Vagina (tissue), 2 donors: ENCODE data around the gene RHNO1. TPM values are rescaled to one million over a fixed set of nuclear protein-coding genes. Genes with fewer than 3 reads are reported as not detected.

Experiments used
- DNase-seq, 2 donors: peaks; one replicate each; pipeline ENCODE4 v3.0.0-alpha.2; 2017; ENCODE audit errors: extremely low spot score in 2 of 2
- H3K27ac ChIP-seq: fragments of 200-600 bp; sonication (generic); one replicate; pipeline ENCODE4 v1.5.1; 2019
- H3K27me3 ChIP-seq: fragments of 200-600 bp; sonication (generic); one replicate; pipeline ENCODE4 v1.5.1; 2019
- H3K36me3 ChIP-seq, 2 donors: fragments of 200-600 bp; sonication (generic); one replicate each; pipeline ENCODE4 v1.5.1; 2017 to 2019
- H3K4me1 ChIP-seq: fragments of 200-600 bp; sonication (generic); one replicate; pipeline ENCODE4 v1.5.1; 2019
- H3K4me3 ChIP-seq, 2 donors: fragments of 200-600 bp; sonication (generic); 1 replicate in 1 of 2; 2 replicates in 1 of 2; pipeline ENCODE4 v1.5.1; 2016 to 2019
- H3K9me3 ChIP-seq: fragments of 200-600 bp; sonication (generic); one replicate; pipeline ENCODE4 v1.5.1; 2019
- POLR2A ChIP-seq, 2 donors: fragments of 450-650 bp; IDR thresholded peaks; one replicate each; pipeline ENCODE4 v1.6.1; 2017; ENCODE audit warnings: antibody characterized with exemption in 2 of 2, mild to moderate bottlenecking in 2 of 2, moderate library complexity in 2 of 2
- POLR2AphosphoS5 ChIP-seq, 2 donors: sonication (generic); formaldehyde crosslinking; IDR thresholded peaks; one replicate each; pipeline ENCODE4 v1.9.0; 2017; ENCODE audit warnings: antibody characterized with exemption in 2 of 2, mild to moderate bottlenecking in 2 of 2, low read depth in 1 of 2; ENCODE audit not compliant: insufficient read depth in 1 of 2
- intact Hi-C: fragments of 100-400 bp; cut with DNase I; formaldehyde crosslinking; loops from one replicate; pipeline ENCODE4 v1.15.1; 2023
- total RNA-seq: library from RNA; depleted of rRNA; stranded (reverse); fragments of >200 nt; gene quantifications from one replicate; pipeline ENCODE4 v1.2.3, GENCODE V29; 2016
- TF ChIP-seq, protein P1 (sequence below), 3 experiments: fragments of 450-650 bp in 2 of 3; fragments of 200-600 bp in 1 of 3; sonication (generic) in 1 of 3; IDR thresholded peaks; one replicate each; pipeline ENCODE4 v1.5.1; 2017 to 2019; ENCODE audit warnings: antibody characterized with exemption in 3 of 3, mild to moderate bottlenecking in 2 of 3, moderate library complexity in 2 of 3

Gene RHNO1
- total RNA-seq, 1 donor from 2014 or later = 13.8 TPM

DNA sequence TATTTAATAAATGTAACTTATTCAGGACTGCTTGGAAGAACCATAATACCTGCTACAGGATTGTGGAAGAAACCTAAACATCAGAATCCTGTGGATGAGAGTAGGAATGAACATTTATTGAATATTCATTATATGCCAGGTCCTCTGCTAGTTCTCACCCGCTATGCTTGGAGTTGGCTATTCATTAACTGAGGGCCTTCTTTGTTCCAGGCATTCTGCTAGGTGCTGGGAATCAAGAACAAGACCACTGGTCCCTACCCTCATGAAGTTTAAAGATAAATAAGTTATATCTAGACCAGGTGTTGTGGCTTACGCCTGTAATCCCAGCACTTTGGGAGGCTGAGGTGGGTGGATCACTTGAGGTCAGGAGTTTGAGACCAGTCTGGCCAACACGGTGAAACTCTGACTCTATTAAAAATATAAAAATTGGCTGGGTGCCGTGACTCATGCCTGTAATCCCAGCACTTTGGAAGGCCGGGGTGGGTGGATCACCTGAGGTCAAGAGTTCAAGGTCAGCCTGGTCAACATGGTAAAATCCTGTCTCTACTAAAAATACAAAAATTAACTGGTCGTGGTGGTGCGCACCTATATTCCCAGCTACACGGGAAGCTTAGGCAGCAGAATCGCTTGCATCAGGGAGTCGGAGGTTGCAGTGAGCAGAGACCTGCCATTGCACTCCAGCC is 9.9 kb downstream of the RHNO1 start:
- Histone ChIP-seq H3K4me3 (no peak overlapping the region), H3K27me3 (no peaks in the 10 kb centered on the region), H3K4me1 (peaks cover 15% of the 10 kb centered on the region), H3K36me3 (no peaks in the 10 kb centered on the region), H3K9me3 (no peaks in the 10 kb centered on the region), H3K27ac (no peak overlapping the region)
- no peak for DNase-seq
- TF ChIP-seq, protein P1, sequence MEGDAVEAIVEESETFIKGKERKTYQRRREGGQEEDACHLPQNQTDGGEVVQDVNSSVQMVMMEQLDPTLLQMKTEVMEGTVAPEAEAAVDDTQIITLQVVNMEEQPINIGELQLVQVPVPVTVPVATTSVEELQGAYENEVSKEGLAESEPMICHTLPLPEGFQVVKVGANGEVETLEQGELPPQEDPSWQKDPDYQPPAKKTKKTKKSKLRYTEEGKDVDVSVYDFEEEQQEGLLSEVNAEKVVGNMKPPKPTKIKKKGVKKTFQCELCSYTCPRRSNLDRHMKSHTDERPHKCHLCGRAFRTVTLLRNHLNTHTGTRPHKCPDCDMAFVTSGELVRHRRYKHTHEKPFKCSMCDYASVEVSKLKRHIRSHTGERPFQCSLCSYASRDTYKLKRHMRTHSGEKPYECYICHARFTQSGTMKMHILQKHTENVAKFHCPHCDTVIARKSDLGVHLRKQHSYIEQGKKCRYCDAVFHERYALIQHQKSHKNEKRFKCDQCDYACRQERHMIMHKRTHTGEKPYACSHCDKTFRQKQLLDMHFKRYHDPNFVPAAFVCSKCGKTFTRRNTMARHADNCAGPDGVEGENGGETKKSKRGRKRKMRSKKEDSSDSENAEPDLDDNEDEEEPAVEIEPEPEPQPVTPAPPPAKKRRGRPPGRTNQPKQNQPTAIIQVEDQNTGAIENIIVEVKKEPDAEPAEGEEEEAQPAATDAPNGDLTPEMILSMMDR (IDR thresholded peaks at IDR 0.05) = no peak
- TF ChIP-seq POLR2A (IDR thresholded peaks at IDR 0.05) = no peak
- TF ChIP-seq POLR2AphosphoS5 (IDR thresholded peaks at IDR 0.05; ENCODE audit: insufficient read depth in 1 of 2, low read depth in 1 of 2) = no peak
- intact Hi-C loops = no loop called here

DNA sequence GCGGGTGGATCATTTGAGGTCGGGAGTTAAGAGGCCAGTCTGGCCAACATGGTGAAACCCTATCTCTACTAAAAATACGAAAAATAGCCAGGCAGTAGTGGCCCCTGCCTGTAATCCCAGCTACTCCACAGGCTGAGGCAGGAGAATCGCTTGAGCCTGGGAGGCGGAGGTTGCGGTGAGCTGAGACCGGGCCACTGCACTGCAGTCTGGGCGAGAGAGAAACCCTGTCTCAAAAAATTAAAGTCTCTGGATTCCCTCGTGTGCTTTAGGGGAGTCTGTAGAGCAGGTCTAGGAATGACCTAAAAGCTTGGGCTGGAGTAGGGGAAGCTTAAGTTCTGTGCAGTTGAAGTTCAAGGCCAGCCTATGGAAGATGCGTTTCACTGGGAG is 13.0 kb downstream of the RHNO1 start:
- Histone ChIP-seq H3K4me3 (peak overlapping the region; percentile 73 to 97), H3K27ac (peak overlapping the region; percentile 97), H3K36me3 (no peaks in the 10 kb centered on the region), H3K27me3 (no peaks in the 10 kb centered on the region), H3K9me3 (no peaks in the 10 kb centered on the region), H3K4me1 (peaks cover 39% of the 10 kb centered on the region)
- TF ChIP-seq, protein P1 (IDR thresholded peaks at IDR 0.05) = no peak
- no peak for TF ChIP-seq POLR2AphosphoS5 (IDR thresholded peaks at IDR 0.05; ENCODE audit: insufficient read depth in 1 of 2, low read depth in 1 of 2)
- intact Hi-C loops = no loop called here
- no peak for DNase-seq

DNA sequence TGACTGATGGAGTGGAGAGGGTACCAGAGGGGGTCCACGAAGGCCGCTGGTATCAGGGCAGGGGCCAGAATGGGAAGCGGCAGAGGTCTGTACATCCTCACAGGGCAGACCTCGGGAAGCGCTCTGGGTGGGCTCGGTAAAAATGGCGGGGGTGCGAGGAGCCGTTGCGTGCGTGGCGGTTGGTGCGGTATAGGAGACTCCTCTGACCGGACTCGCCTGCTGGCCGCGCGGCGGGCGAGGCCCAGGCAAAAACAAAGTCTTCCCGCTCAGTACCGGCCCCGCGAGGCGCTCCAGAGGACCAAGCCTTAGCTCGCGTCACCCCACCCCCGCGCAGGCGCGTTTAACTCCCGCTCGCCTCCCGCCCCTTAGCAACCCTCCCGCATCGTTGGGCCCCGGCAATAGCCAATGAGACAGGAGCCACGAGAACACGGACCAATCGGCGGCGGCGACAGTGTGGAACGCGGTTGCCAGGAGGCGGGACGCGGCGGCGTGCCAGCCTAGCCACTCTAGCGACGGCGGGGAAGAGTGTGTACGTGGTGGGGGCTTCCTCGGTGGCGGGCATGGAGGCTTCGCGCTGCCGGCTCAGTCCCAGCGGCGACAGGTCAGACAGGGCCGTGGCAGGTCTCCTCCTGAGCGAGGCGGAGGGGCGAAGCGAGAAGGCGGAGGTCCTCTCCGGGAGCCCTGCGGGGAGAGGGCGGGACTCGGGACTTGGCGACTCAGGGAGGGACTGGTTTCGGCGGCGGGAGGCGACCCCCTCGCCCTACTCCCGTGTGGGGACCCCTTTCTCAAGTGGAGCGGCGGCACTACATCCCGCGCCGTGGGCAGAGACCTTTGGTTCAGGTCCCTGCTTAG is 13.6 kb downstream of the RHNO1 start, which contains the start of gene TULP3:
TULP3 (plus strand) TSS at position 504 of the 852 bp plus-strand sequence; CDS start at position 561, 57 bp downstream.
- H3K36me3 ChIP-seq = no peaks in the 10 kb centered on the region
- TF ChIP-seq POLR2A (IDR thresholded peaks at IDR 0.05) (peak in 1 of 2 donors; percentile 93), POLR2AphosphoS5 (IDR thresholded peaks at IDR 0.05; ENCODE audit: insufficient read depth in 1 of 2, low read depth in 1 of 2) (peak; percentile 86 to 99)
- TF ChIP-seq, protein P1 (IDR thresholded peaks at IDR 0.05) = no peak
- intact Hi-C loops = no loop called here

DNA sequence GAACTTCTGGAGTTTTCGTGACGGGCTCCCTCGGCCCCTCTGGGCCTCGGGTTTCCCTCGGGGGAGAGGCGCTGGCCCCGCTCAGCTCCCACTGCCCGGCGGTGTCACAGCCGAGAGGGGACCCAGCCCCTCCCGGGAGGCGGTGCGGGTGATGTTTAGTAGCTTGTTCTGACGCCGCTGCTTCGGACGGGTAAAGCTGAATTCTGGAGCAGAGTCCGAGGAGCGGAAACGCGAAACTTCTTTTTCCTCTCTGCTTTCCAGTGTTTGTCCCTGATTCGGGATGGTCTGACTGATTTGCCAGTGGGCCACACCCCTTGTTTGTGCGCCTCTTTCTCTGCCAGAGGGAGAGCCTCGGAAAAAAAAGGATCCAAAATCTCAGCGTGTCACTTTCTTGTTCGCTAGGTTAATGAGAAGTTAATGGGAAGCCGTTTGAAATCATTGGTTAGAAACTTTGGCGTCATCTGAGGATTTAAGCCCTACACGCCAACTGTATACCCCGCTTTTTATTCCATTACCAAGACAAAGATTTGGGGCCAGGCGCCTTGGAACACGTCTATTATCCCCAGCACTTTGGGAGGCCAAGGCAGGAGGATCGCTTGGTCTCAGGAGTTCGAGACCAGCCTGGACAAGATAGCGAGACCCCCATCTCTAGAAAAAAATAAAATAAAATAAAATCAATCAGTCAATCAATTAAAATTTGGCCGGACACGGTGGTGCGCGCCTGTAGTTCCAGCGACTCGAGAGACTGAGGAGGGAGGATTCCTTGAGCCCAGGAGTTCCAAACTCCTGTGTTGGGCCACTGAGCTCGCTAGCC is 14.4 kb downstream of the RHNO1 start:
- Histone ChIP-seq H3K27me3 (no peaks in the 10 kb centered on the region), H3K27ac (peak overlapping the region; percentile 97), H3K36me3 (no peaks in the 10 kb centered on the region), H3K9me3 (no peaks in the 10 kb centered on the region), H3K4me3 (peak overlapping the region; percentile 73 to 97), H3K4me1 (peaks cover 51% of the 10 kb centered on the region)
- intact Hi-C loops = no loop called here
- TF ChIP-seq POLR2A (IDR thresholded peaks at IDR 0.05) = no peak
- TF ChIP-seq POLR2AphosphoS5 (IDR thresholded peaks at IDR 0.05; ENCODE audit: insufficient read depth in 1 of 2, low read depth in 1 of 2) = no peak
- TF ChIP-seq, protein P1 (IDR thresholded peaks at IDR 0.05) = no peak
- DNase-seq = no peak

More for the DNA sequence above, 13.6 kb downstream of the RHNO1 start, which contains the start of gene TULP3:
- Histone ChIP-seq H3K4me3 (peak within 1 kb of the TSS; percentile 73 to 97), H3K27me3 (no peaks in the 10 kb centered on the region), H3K27ac (peak within 1 kb of the TSS; percentile 97), H3K9me3 (no peaks in the 10 kb centered on the region), H3K4me1 (peaks cover 45% of the 10 kb centered on the region)
- DNase-seq = peak; percentile 98 to 99
